PC-9 (cell line): Measurements from ENCODE around the gene SERINC5. TPM values are rescaled to one million over a fixed set of nuclear protein-coding genes. Genes with fewer than 3 reads are reported as not detected.

ENCODE experiments used
- BruUV-seq: library from RNA; stranded (reverse); fragments of 400-500 nt; replicated peaks from 2 replicates; lab custom pipeline; 2021; lab: Mats Ljungman, UMichigan
- CTCF ChIA-PET: fragments of 300-600 bp; sonication (Branson Sonifier 250); formaldehyde crosslinking; loops from one replicate; lab custom pipeline; 2022; ENCODE audit warnings: antibody characterized with exemption; lab: Charles Lee
- POLR2A ChIA-PET: fragments of 300-600 bp; sonication (Branson Sonifier 250); formaldehyde crosslinking; loops from one replicate; lab custom pipeline; 2022; ENCODE audit warnings: antibody characterized with exemption; ENCODE audit not compliant: unreplicated experiment; lab: Charles Lee
- DNase-seq, 2 experiments: peaks; one replicate each; pipeline versions ENCODE4 v3.0.0 to v3.0.0-alpha.2; 2015 to 2022; ENCODE audit warnings: mixed read lengths in 1 of 2
- H2AFZ ChIP-seq: fragments of 200-600 bp; sonication (generic); 2 replicates; pipeline ENCODE4 v1.8.1; 2017; ENCODE audit warnings: antibody characterized with exemption
- H3F3A ChIP-seq: fragments of 200-600 bp; sonication (generic); 2 replicates; pipeline ENCODE4 v1.8.1; 2017; ENCODE audit warnings: antibody characterized with exemption, mild to moderate bottlenecking, low read depth; ENCODE audit not compliant: insufficient read depth
- H3K27ac ChIP-seq: fragments of 200-600 bp; sonication (generic); 2 replicates; pipeline ENCODE4 v1.6.1; 2016; ENCODE audit warnings: mixed run types
- H3K27me3 ChIP-seq: fragments of 200-600 bp; sonication (generic); 2 replicates; pipeline ENCODE4 v1.6.1; 2016; ENCODE audit warnings: low read depth, mixed run types; ENCODE audit not compliant: insufficient read depth
- H3K36me3 ChIP-seq: fragments of 200-600 bp; sonication (generic); 2 replicates; pipeline ENCODE4 v1.6.1; 2016; ENCODE audit warnings: low read depth, mixed run types
- H3K4me1 ChIP-seq: fragments of 200-600 bp; sonication (generic); replicated peaks from 2 replicates; pipeline ENCODE4 v1.6.1; 2016; ENCODE audit warnings: mixed run types; ENCODE audit not compliant: insufficient read depth
- H3K4me2 ChIP-seq: fragments of 200-600 bp; sonication (generic); 2 replicates; pipeline ENCODE4 v1.6.1; 2017; ENCODE audit warnings: mixed run types
- H3K4me3 ChIP-seq: fragments of 200-600 bp; sonication (generic); 2 replicates; pipeline ENCODE4 v1.6.1; 2016; ENCODE audit warnings: mixed run types
- H3K79me2 ChIP-seq: fragments of 200-600 bp; sonication (generic); 2 replicates; pipeline ENCODE4 v1.6.1; 2017; ENCODE audit warnings: low read depth, mixed run types
- H3K9me2 ChIP-seq: fragments of 200-600 bp; sonication (generic); 2 replicates; pipeline ENCODE4 v1.8.1; 2017; ENCODE audit warnings: mild to moderate bottlenecking; ENCODE audit not compliant: insufficient read depth
- H3K9me3 ChIP-seq: fragments of 200-600 bp; sonication (generic); 2 replicates; pipeline ENCODE4 v1.8.1; 2016; ENCODE audit warnings: low read depth; ENCODE audit not compliant: insufficient read depth
- H4K20me1 ChIP-seq: fragments of 200-600 bp; sonication (generic); 2 replicates; pipeline ENCODE4 v1.8.1; 2017; ENCODE audit not compliant: insufficient read depth
- CTCF ChIP-seq: fragments of 200-600 bp; sonication (generic); conservative IDR thresholded peaks from 2 replicates; pipeline ENCODE4 v1.6.1; 2017; ENCODE audit warnings: mixed run types, antibody characterized with exemption, mild to moderate bottlenecking, moderate library complexity
- EZH2 ChIP-seq: fragments of 200-600 bp; sonication (generic); IDR thresholded peaks from 2 replicates; pipeline ENCODE4 v1.8.0; 2017; ENCODE audit warnings: antibody characterized with exemption, low read depth
- intact Hi-C: fragments of 100-400 bp; cut with micrococcal nuclease; formaldehyde crosslinking; loops from one replicate; pipeline ENCODE4 v1.10.0; 2022; ENCODE audit not compliant: unreplicated experiment
- total RNA-seq: library from RNA; stranded (reverse); gene quantifications from 2 replicates; pipeline ENCODE4 v1.2.3, GENCODE V29; 2021

The SERINC5 gene
- total RNA-seq, 1 experiment from 2014 or later = 68.8 TPM

DNA sequence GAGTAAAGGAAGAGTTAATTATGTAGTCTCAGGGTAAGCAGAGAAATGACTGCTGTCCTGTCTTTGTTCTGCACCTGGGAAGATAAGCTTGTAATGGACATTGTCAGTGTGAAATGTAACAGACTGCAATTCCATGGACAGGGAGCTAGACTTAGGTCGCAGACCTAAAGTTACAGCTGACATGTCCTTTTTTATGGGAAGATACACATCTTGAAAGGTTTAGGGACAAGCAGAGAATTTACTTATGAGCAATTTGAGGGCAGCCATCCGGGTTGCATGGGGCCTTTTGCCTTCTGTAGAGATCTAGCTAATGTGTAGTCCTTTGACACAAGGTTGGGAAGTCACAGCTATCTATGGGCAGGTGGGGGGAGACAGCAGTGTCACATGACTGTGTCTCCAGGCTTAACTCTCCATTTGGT lies 85.7 kb downstream of the SERINC5 start:
- no peaks in the 10 kb centered on the region for H3K9me2 ChIP-seq
- peaks cover 20% of the 10 kb centered on the region; the same call in 1 of the 2 replicates for H3F3A ChIP-seq
- no peak overlapping the region for H3K4me2 ChIP-seq
- CTCF ChIA-PET = interaction anchor here (0.6 kb wide), 1 partner anchor 69 kb away, joined by 7 read pairs; no protein-coding TSS in a partner anchor
- no peak overlapping the region for H2AFZ ChIP-seq
- H3K79me2 ChIP-seq = 0 out of 2 replicates have a peak, but pooled peaks cover 3% of the 10 kb centered on the region
- no peaks in the 10 kb centered on the region for H4K20me1 ChIP-seq
- no TSS peak for BruUV-seq
- intact Hi-C loops = no loop called here
- H3K27me3 ChIP-seq = no peaks in the 10 kb centered on the region
- POLR2A ChIA-PET = no interaction called here
- TF ChIP-seq CTCF = no peak
- TF ChIP-seq EZH2 = no peak
- H3K4me1 ChIP-seq = no peaks in the 10 kb centered on the region
- no peak overlapping the region for H3K27ac ChIP-seq
- H3K36me3 ChIP-seq = peaks cover 45% of the 10 kb centered on the region
- no peaks in the 10 kb centered on the region for H3K9me3 ChIP-seq
- no peak overlapping the region for H3K4me3 ChIP-seq
- no peak for DNase-seq

DNA sequence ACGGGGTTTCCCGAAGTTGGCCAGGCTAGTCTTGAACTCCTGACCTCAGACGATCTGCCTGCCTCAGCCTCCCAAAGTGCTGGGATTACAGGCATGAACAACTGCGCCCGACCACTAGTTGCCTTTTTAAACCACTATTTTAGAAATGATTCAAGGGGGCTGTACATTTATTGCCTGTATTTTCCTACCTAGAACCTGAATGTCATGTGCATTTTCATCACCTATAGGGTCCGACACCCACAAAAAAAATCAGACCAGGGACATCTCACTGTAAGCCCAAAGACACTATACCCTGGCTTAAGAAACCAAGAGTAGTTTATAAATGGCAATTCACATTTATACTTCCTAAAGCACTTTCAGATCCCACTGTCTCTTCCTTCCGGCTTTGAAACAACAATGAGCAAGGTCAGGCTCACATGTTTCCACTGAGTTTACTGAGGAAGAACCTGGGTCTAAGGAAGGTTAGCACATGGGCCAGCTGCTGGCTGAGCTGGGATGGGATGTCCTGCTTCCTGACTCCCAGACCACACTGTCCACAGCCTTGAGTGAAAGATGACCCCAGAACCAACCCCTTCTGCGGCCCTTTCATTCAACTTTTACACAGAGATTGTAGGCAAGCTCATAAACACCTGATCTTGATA lies 87.3 kb downstream of the SERINC5 start:
- Histone ChIP-seq H3K4me1 (no peaks in the 10 kb centered on the region), H3K27me3 (no peaks in the 10 kb centered on the region), H3K4me2 (no peak overlapping the region), H2AFZ (no peak overlapping the region), H3K4me3 (no peak overlapping the region), H3K79me2 (no peaks in the 10 kb centered on the region), H4K20me1 (no peaks in the 10 kb centered on the region), H3K9me2 (no peaks in the 10 kb centered on the region), H3K9me3 (no peaks in the 10 kb centered on the region), H3F3A (peaks cover 32% of the 10 kb centered on the region), H3K27ac (no peak overlapping the region), H3K36me3 (peaks cover 36% of the 10 kb centered on the region)
- TF ChIP-seq EZH2 (no peak), CTCF (no peak)
- intact Hi-C loops = no loop called here
- no peak for DNase-seq
- CTCF ChIA-PET = no interaction called here
- BruUV-seq = no TSS peak
- POLR2A ChIA-PET = no interaction called here

- no peaks in the 10 kb centered on the region for H3K4me1 ChIP-seq
- H3K4me3 ChIP-seq = no peak overlapping the region
- no peak overlapping the region for H3K27ac ChIP-seq
- H2AFZ ChIP-seq = no peak overlapping the region
- H3K27me3 ChIP-seq = no peaks in the 10 kb centered on the region
- H3K9me3 ChIP-seq = no peaks in the 10 kb centered on the region
- POLR2A ChIA-PET = no interaction called here
- H4K20me1 ChIP-seq = no peaks in the 10 kb centered on the region
- peaks cover 27% of the 10 kb centered on the region for H3F3A ChIP-seq
- DNase-seq = no peak
- H3K4me2 ChIP-seq = no peak overlapping the region
- CTCF ChIA-PET = no interaction called here
- H3K36me3 ChIP-seq = peaks cover 28% of the 10 kb centered on the region
- intact Hi-C loops = no loop called here
- TF ChIP-seq EZH2 = no peak
- H3K79me2 ChIP-seq = no peaks in the 10 kb centered on the region
- BruUV-seq = no TSS peak
- no peaks in the 10 kb centered on the region for H3K9me2 ChIP-seq
These were observed 90.4 kb downstream of the SERINC5 start for GRCh38 chr5:80165452-80165851.
